SIG-M5 (cell line): Measurements from ENCODE around the gene NRG3.

Experiments used
- DNase-seq: peaks from one replicate; lab custom pipeline; 2025; lab: John Stamatoyannopoulos, UW

Gene NRG3

GRCh38 chr10:82213784-82214183 lies 338.8 kb downstream of the NRG3 start:
- DNase-seq, result no peak

- DNase-seq, result no peak
These were observed 346.1 kb downstream of the NRG3 start for GRCh38 chr10:82221056-82221455.

DNA sequence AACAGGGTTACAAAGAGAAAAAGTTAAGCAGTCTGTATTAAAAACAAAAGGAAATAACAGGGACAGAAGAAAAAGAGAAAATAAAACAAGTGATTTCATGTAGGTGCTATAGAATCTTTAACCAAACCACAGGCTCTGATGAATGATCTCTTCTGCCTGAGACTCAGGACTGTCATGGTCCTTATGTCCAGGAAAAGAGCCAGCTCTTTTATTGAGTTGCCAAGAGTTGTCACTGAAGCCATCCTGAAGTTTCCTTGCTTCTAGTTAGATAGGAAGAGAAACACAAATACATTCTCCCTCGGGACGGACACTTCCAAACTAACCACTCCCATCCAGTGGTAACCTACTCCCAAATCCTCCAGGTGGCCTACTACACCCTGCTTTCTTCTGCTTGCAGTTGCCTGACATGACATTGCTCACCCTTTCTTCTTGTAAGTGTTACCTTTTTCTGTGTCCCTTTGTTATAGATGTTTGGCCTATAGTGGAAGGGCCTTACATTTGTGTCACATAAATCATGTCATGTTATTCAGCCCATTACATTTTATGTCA lies 346.7 kb downstream of the NRG3 start:
- no peak for DNase-seq

DNA sequence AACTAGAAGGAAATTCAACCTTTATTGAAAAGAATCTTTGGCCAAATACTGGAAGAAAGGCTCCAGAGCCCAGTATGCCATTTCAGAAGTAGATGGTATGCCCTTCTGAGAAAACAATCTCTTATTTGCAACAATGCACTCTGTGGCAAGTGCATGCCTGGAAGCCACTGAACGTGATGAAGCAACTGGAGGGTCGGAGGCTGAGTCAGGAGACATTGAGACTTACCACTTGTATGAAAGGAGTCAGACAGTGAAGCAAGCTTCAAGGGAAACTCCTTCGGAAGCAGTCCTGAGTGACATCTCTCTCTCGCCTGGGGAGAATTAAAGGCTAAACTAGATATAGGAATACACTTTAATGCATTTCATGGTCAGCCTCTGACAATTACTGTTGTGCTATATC lies 353.7 kb downstream of the NRG3 start:
- no peak for DNase-seq

DNA sequence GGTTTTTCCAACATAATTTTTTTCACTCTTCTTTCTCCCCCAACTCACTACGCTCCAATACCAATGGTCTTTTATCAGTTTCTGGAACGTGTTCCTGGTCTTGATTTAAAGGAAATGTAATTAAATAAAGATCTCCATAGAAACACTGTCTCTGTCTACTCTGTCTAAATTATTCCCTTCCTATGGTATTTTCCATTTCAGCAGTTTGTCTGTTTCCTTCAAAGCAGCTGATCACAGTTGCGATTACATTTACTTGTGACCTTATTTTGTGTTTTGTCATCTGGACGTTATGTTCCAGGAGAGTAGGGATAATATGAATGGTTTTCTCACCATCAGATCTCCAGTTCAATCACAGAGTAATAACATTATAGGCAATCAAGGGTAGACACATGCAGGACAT lies 359.2 kb downstream of the NRG3 start:
- no peak for DNase-seq

DNA sequence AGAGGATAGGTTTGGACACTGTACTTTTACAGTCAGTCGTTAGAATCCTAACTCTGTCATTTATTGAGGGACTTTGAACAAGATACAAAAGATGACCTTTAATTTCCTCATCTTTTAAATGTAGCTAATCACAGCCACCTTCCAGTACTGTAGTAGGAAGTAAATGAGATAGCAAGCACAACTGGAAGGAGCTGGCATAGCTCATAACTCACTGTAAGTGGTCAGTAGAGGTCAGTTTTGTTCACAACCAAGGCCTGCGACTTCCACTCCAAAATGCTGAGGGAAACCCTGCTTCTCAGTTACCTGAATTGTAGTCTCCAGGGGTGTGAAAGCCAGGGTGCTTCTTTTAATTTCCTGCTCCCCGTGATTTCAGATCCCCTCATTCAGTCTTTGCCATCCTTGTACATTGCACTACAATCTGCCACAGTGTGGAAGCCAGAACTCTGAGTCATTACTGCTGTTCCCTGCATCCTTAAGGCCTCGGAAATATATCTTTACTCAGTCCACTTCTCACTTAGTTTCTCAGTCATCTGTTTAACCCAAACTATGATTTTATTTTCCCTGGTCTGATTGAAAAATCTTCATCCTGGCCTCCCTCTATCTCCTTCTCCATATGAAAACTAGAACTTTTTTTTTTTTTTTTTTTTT lies 361.2 kb downstream of the NRG3 start:
- no peak for DNase-seq

DNA sequence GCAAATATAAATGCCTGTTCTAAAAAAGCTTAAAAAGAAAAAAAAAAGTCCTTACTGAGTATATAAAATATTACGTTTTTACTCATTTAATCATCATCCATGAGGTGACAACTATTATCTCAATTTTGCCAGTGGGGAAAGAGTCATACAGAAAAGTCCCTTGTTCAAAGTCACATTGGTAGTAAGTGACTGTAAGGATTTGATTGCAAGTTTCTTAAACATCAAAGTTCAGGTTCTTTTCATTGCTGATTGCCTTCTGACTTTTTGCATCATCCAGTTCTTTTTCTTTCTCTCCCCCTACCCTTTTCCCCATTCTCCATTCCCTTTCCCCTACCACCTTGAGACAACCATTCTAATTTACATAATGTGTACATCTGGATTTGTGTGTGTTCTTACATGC lies 363.3 kb downstream of the NRG3 start:
- DNase-seq, result no peak

DNA sequence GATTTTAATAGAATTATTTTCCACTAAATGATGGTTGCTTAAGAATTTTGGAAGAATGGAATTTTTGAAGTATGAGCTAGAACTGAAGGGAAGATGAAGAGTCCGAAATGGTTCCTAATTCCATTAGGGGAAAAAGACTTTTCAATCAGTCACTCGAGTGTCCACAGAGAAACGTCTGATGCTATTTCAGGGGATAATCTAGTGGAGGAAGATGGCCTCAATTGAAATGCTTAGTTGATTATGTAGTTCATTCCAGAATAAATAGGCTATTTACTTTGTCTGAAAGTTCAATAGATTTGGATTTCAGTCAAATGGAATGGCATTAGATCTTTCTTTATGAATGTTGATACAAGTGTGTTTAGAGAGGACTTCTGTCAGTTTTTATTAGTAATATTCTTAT lies 365.4 kb downstream of the NRG3 start:
- no peak for DNase-seq

DNA sequence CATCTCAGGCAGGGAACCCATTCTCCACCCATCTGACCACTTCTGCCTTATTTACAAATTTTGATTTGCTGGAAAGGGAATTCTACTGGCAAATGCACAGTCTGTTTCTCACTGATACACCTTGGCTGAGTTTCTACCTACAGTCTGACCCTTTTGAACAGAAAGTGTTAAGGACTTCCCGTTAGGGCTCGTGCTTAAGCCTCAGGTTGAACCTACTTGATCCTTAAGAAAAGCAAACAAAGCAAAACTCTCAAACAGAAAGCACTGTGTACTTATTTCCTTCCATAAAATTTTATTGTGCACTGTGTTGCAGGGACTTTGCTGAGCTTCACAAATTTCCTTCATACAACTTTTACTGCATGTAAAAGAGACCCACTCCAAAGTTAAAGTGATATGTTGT lies 367.8 kb downstream of the NRG3 start:
- no peak for DNase-seq

DNA sequence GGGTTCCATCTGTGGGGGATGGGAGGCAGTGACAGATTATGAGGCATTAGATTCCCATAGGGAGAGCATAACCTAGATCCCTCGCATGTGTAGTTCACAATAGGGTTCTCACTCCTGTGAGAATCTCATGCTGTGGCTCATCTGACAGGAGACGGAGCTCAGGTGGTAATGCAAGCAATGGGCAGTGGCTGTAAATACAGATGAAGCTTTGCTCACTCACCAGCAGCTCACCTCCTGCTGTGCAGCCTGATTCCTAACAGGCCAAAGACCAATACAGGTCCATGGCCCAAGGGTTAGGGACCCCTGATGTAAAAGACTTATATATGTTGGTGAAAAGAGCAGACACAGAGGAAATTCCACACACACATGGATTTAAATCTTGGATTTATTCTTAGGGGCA lies 370.2 kb downstream of the NRG3 start:
- DNase-seq, result no peak

GRCh38 chr10:82245906-82246560 lies 371.0 kb downstream of the NRG3 start:
- DNase-seq, result no peak

DNA sequence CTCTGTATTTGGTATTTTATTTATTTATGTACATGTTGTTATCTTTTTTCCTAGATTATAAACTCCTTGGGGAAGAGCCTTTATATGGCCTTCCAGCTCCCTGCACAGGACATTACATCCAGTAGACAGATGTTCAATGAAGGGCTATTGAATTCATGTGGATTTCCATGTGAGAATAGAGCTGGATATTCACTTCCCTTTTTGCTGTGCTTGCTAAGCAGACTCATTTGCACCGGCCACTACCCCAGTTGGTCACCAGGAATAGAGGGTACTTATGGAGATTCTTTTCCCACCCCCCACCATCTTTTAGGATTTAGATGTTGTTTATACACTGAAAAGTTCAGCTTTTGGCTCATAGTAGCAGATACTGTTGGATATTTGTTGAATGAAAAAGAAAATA lies 374.1 kb downstream of the NRG3 start:
- no peak for DNase-seq

- DNase-seq, result no peak
These were observed 376.4 kb downstream of the NRG3 start for GRCh38 chr10:82251222-82251906.

GRCh38 chr10:82252081-82252480 lies 377.1 kb downstream of the NRG3 start:
- no peak for DNase-seq

DNA sequence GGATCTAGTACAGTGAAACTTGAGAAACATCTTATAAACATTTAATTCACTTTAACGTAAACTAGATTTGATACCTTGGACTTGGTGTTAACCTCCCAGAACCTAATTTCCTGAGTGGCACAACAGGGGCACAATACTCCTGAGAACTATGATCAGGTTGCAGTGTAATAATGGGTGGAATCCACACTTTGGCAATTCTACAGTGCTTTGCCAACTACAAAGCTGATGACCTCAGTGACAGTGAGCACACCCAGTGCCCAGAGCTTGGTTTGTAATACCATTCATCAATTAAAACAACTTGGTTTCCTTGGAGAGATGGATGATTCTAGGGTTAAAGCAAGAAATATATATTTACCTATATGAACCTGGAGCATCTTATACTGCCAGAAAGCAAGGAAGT lies 379.2 kb downstream of the NRG3 start:
- no peak for DNase-seq

GRCh38 chr10:82256275-82256674 lies 381.3 kb downstream of the NRG3 start:
- DNase-seq, result no peak

DNA sequence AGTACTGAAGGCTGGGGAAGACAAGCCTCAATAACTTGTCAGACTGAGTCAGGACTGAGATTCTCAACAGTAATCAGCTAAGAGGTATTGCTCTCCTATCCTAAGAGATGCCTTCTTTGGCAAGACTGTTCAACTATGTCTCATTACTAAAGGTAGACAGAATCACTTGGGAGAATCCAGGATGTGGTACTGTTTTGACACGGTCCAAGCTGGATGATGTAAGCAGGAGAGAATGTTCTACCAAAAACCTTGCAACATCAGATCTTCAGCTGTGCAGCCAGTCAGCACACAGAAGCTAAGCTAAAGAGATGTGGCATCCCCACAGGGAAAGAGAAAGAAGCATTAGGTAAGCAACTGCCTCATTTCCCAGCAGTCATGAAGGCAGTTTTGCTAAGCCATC lies 391.4 kb downstream of the NRG3 start:
- DNase-seq, result no peak

GRCh38 chr10:82267014-82267413 lies 392.0 kb downstream of the NRG3 start:
- DNase-seq, result no peak

DNA sequence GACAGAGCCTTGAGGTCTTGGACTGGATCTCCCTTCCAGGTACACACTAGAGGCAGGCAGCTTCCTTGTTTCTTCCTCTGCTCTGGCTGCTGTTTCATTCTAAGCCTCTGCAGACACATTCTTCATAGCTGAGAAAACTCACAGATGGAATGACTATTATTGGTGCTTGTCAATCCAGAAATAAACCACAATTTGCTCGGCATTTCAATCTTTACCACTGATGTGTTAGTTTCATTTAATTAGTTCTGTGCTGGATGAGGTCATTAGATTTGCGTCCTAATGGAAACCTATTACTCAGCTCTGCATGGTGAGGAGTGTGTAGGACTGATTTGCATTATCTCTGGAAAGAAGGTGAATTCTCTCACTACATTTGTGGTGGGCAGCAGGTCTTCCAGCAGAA lies 392.5 kb downstream of the NRG3 start:
- no peak for DNase-seq

DNA sequence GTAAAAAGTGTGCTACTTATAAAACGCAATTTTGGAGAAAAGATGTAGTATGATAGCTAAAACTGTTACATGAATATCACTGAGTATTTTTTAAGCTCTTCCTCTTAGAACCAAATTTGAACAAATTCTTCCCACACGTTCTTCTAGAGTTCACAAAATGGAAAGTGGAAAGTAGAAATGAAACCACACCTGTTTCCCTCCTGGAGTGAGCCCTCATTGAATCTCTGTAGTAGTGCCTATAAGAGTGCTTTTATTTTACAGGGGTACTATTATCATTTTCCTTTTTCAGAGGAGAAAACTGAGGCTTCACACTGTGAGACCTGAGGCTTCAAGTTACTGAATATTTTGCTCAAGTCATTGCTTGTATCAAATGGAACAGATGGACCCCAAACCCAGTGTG lies 393.0 kb downstream of the NRG3 start:
- no peak for DNase-seq

DNA sequence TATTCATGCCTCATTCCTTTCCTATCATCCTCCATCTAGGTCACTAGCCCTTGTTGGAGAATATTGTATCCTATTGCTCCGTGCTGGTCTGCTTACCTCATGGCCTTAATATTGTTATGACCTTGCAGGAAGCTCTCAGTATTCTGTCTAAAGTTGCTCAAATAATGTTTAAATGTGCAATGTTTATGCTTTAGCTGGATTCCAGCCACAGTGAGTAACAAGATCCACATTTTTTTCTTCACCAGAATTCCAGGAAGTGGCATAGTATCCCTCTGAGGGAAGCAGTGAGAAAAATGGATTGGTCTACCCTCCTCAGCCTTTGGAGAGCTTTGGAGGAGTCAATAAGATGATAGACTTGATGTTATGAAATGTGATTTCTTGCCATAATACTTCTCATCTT lies 402.6 kb downstream of the NRG3 start:
- DNase-seq, result no peak

DNA sequence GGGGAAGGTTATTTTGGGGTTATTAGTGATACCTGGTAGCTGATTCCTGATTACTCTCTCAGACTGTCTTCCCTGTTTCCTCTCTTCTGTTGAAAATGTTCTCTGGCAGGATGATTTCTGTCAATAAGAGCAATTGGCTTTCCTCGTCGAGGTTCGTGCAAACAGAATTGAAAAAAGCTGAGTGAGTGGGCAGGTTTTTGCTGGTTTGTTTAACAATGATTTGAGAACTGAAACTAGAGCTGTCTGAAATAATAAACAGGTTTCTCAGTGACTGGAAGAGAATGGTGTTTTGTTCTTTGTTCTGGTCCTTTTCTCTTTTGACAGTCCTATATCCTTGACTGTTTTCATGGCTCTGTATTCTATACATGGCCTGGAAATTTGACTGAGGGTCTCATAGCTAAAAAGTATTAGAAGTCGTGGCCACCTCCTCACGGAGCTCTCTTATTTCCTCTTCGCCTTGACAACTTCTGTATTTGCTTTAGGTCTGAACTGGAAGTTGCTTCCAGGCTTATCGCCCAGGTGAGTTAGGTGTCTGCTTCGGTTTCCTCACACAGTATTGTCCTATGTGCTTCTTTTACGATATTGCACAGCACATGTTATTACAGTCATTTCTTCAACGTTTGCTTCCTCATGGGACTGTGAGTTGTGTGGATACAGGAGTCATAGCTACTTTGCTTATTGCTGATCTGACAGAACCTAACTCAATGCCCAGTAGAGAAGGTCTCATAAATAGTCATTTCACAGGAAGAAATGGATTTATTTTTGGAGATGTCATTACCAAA lies 403.6 kb downstream of the NRG3 start:
- DNase-seq, result no peak
